T-helper 9 cell (primary cell): ENCODE results near the gene RMI2.
"Not testable (repeated sequence)": the region's sequence is repeated elsewhere in the genome, so short reads cannot be mapped to it uniquely, and the experiment has no call there.

ENCODE experiments used
- DNase-seq: peaks from one replicate; pipeline ENCODE4 v3.0.0-alpha.2; 2020

The RMI2 gene

GRCh38 chr16:11356573-11357331 lies 11.5 kb downstream of the RMI2 start:
- peak; percentile 51 for DNase-seq

DNA sequence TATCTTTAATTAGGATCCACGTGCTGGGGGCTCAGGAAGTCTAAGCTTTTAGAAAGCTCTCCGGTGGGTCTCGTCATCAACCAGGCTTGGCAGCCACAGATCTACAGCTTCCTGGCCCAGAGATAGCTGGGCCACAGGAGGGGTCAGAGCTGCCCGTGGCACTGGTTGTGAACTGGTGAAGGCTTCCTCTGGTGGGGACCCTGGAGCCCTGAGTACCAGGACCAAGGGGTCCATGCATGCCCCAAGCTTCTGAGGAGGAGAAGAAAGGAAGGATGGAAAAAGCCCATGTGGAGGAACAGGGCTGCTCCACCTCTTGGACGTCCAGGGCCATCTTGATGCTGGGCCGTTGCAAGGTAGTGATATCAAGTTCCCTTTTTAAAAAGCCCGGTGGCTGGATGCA lies 13.3 kb downstream of the RMI2 start:
- no peak for DNase-seq

DNA sequence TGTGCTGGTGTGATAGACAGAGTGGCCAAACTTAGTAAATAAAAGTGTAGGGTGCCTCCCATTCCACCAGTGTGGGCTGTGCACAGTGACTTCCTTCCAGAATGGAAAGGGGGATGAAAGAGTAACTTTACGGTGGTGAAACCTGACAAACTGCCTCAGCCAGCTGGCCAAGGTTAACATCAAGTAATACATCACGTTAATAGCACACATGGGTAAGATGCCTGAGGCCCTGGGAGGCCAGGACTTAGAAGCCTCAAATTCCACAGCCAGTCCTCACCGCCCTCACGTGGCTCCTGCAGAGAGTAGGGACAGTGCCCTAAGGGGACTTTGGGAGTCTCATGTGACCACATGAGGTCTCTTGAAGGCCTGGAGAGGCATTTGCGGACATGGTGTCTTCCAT lies 14.1 kb downstream of the RMI2 start:
- DNase-seq = no peak

GRCh38 chr16:11360641-11361373 lies 15.5 kb downstream of the RMI2 start:
- DNase-seq = no peak

- peak; percentile 8 for DNase-seq
These were observed 16.6 kb downstream of the RMI2 start for GRCh38 chr16:11361701-11362451.

DNA sequence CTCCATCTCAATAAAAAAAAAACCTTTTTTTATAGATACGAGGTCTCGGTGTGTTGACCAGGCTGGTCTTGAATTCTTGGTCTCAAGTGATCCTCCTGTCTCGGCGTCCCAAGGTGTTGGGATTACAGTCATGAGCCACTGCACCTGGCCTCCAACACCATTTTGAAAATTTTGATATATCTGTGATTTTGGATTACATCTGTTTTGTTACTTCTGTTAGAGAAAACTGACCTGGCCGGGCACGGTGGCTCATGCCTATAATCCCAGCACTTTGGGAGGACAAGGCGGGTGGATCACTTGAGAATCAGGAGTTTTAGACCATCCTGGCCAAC lies 18.6 kb downstream of the RMI2 start:
- DNase-seq = no peak

DNA sequence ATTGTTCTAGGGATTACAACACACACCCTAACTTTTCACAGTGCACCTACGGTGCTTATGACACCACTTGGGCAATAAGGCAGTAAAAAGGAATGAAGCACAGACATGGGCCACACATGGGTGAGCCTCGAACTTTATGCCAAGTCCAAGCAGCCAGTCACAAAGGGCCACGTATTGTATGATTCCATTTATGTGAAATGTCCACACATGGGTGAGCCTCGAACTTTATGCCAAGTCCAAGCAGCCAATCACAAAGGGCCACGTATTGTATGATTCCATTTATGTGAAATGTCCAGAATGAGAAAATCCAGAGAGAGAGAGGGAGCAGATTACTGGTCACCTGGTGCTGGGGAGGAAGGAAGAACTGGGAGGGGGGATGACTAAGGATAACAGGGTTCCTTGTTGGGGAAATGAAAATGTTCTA lies 22.2 kb downstream of the RMI2 start:
- no peak for DNase-seq

DNA sequence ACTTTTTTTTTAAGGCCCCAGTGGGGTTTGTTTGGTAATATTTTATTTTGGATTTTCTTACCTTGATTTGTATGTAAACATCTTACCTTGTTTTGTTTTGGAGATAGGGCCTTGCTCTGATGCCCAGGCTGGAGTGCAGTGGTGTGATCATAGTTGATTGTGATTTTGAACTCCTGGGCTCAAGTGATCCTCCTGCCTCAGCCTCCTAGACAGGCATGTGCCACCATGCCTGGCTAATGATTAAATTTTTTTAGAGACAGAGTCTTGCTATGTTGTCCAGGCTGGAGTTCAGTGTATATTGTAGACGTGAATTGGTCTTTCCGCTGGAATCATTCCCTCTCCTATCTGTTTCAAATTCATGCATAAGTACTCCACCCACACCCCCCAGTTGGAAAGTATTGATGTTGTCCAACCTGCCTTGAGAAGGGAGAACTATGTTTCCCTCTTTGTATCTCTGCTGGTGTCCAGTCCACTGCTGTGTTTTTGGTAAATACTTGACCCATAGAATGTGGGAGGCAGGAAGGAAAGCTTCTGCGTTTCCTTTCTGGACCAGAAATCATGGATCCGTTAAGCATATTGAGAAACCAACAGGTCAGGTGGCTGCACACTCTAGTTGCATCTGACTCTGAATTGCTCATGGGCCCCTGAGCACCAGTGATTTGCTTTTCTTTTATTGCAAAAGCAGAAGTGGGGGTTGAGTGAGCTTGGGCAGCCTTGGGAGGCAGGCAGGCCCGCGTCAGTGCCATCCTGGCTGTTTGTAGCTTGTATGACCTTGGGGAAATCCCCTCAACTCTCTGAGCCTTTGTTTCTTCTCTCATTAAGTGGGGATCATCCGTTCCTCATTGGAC lies 25.0 kb downstream of the RMI2 start:
- DNase-seq = no peak

- DNase-seq = not testable (repeated sequence)
These were observed 25.6 kb downstream of the RMI2 start for GRCh38 chr16:11370932-11371279.

DNA sequence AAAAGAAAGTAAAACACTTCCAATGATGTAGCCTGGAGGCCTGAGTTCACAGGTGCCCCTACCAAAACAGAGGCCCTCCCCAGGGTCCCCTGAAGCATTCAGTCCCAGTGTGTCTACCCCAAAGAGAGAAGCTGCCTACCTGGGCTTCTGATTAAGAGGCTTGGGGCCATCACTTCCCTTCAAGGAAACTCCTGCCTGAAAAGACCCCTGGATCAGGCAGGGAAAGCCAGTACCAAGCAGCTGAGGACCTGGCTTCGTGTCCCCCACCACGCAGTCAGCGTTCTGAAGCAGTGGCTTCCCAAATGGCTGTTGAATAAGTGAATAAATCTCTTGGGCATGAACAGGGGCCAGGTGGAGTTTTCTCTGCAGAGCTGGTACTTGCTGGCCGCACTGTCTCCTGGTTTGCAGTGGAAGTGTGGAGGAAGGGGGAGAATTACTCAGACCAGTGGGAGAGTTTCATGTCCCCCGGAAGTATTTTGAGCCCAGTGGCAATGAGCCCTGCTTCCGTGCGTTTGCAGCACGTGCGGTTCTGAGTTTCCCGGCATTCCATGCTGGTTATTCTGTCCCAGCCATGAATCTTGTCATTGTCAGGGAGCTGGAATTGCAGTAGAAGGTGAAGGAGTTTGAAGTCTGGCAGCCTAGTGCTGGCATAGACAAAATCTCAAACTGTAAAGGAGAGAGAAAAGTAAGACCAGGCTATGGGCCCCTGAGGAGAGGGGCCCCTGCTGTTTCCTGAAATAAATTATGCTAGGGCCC lies 27.0 kb downstream of the RMI2 start:
- DNase-seq = no peak

GRCh38 chr16:11372829-11373306 lies 27.6 kb downstream of the RMI2 start:
- DNase-seq = no peak

- DNase-seq = no peak
These were observed 29.0 kb downstream of the RMI2 start for GRCh38 chr16:11374255-11374654.

DNA sequence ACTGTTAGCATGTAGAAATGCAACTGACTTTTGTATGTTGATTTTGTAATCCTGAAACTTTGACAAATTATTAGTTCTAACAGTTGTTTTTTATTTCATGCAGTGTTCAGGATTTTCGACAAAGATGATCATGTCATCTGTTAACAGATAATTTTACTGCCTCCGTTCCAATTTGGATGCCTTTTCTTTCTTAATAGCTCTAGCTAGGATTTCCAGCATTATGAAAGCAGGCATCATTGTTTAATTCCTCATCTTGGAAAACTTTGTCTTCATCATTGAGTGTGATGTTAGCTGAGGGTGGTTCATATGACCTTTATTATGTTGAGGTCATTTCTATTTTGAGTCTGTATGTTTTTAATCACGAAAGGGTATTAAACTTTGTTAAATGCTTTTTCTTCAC lies 31.9 kb downstream of the RMI2 start:
- DNase-seq = no peak

- DNase-seq = not testable (repeated sequence)
These were observed 33.7 kb downstream of the RMI2 start for GRCh38 chr16:11378951-11379350.

DNA sequence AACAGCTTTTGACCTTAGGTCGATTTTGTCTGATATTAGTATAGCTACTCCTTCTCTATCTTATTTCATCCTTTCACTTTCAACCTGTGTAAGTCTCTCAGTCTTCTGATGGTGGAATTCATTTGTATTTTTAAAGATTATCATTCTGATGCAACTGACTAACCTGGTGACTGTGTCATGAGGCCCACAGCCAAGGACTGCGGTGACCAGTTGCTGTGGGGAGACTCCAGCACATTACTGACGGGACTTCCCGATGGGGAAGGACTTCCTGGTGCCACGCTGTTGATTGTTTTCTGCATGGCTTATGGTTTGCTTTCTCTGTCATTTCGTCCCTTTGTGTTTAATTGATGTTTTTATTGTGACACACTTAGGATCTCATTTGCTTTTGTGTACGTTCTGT lies 34.2 kb downstream of the RMI2 start:
- no peak for DNase-seq

DNA sequence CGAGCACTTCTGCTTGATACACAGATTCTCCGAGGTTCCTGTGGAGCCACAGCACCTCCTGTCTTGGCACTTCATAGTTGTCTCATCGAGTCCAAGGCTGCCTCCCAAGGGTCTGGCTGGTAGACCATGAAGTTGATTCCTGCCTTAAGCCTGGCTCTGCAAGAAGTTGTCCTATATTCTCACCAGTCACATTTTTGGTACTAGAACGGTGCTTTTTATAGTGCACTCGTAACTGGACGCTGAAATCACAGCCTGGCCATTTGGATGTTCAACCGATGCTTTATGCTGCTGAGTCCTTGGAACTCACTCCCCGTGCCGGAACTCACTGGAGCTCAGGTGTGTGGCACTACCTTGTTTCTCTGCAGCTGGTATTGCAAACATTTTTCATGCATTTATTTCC lies 35.6 kb downstream of the RMI2 start:
- DNase-seq = no peak

DNA sequence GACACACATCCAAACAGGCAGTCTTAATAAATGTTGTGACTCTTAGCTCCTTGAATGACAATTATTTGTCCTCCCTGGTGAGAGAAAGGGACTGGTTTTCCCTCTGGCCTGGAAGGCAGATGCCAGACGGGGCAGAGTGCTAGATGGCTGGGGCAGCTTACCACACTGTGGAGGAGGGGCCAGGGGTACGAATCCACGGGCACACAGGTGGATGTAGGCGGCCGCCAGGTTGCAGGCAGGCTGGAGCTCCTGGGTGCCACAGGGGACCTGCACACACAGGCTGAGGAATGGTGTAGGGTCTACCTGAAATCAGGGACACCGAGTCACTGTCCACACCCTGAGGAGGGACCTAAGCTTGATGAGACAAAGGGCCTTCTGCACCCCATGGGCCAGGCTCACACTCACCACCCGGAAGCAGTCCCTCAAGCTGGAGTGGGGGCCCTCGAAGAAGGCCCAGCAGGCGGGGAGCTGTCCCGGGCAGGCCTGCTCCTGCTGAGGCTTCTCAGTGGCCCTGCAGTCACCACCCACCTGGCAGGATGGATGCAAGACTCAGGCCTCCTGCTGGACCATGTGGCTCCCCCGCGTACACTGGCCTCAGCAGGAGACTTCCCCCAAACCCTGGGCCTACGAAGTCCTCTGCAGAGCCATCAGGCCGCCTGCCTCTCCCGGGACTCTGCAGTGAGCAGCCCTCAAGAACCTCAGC lies 38.4 kb downstream of the RMI2 start:
- no peak for DNase-seq

- no peak for DNase-seq
These were observed 39.1 kb downstream of the RMI2 start for GRCh38 chr16:11384184-11384955.

DNA sequence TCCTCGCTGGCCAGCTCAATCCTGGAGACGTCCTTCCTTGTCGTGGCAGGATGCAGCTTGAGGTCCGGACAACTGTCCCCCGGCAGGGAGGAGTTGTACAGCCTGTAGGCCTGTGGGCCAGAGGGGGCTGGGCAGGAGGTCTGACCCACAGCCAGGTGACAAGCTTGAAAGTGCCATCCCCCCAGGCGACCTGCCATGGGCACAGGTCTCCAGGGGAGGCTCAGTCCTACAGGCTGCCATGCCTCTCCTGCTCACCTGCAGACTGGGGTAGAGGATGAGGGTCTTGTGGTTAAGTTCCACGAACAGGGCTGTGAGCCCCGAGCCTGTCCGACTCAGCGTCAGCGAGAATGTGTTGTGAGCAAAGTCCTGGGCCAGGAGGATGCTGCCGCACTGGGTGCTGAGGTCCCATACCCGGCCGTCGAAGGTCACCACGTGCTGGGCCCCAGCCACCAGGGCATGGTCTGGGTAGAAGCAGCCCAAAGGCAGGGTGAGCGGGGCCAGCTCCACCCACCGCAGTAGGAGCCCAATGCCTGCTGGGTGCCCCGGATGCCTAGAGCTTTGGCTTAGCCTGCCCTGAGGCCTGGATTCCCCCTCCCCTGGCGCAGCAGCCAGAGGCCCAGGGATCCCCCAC lies 39.8 kb downstream of the RMI2 start:
- no peak for DNase-seq

DNA sequence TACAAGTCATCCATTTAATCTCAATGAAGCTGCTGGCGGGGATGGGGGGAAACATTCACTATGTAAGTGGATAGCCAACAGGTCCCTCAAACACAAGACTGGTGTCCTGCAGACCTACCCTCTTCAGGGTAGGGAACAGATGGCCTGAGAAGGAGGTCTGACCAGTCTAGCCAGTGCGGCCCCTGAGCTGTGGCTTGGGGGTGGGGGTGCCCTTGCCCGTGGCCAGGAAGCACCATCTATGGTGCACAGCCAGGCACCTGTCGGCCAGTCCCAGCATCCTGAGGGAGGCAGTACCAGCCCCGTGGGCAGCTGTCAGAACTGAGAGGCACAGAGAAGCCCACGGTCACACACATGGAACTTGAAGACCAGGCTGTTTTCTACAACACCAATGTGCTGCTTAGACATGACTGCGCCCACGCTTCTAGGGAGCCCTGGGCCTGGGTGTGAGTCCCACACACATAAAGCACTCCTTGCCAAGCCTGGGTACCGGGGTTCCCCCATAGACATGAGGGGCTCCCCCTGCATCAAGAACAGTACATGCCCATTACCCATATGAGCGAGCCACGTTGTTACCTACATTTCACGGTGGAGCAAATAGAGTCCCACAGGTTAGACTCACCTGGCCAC lies 40.9 kb downstream of the RMI2 start:
- no peak for DNase-seq
